ENCODE measurements around the gene SHISA7.
A peak's percentile ranks its signal among the peaks of the same experiment; 100 is the strongest.
"Not testable (repeated sequence)": the region's sequence is repeated elsewhere in the genome, so short reads cannot be mapped to it uniquely, and the experiment has no call there.

Gene SHISA7

GRCh38 chr19:55444646-55445045, 1.5 kb upstream of the SHISA7 start:
- no peak for DNase-seq

GRCh38 chr19:55443824-55444480, 852 bp upstream of the SHISA7 start:
- DNase-seq, result peak; percentile 99

- peak; percentile 50 for DNase-seq
These were observed 633 bp downstream of the SHISA7 start for GRCh38 chr19:55442372-55442961.

GRCh38 chr19:55441692-55442321, 1.3 kb downstream of the SHISA7 start:
- DNase-seq, result peak; percentile 68

- no peak for DNase-seq
These were observed 1.8 kb downstream of the SHISA7 start for GRCh38 chr19:55441319-55441691.

GRCh38 chr19:55440411-55441105, 2.5 kb downstream of the SHISA7 start:
- peak; percentile 70 for DNase-seq

- DNase-seq, result no peak
These were observed 4.0 kb downstream of the SHISA7 start for GRCh38 chr19:55439052-55439451.

- peak; percentile 65 for DNase-seq
These were observed 5.7 kb downstream of the SHISA7 start for GRCh38 chr19:55437410-55437809.

GRCh38 chr19:55436847-55437246, 6.3 kb downstream of the SHISA7 start:
- DNase-seq, result no peak

GRCh38 chr19:55435020-55435419, 8.1 kb downstream of the SHISA7 start:
- DNase-seq, result no peak

- DNase-seq, result no peak
These were observed 8.7 kb downstream of the SHISA7 start for GRCh38 chr19:55434356-55434919.

GRCh38 chr19:55433292-55433691, 9.8 kb downstream of the SHISA7 start:
- DNase-seq, result no peak

- DNase-seq, result no peak
These were observed 10.7 kb downstream of the SHISA7 start for GRCh38 chr19:55432241-55432959.

GRCh38 chr19:55431183-55431582, 11.9 kb downstream of the SHISA7 start:
- no peak for DNase-seq

- DNase-seq, result no peak
These were observed 17.1 kb downstream of the SHISA7 start for GRCh38 chr19:55426042-55426441.

GRCh38 chr19:55424518-55424917, 18.6 kb downstream of the SHISA7 start:
- DNase-seq, result no peak

GRCh38 chr19:55423225-55424005, 19.7 kb downstream of the SHISA7 start:
- DNase-seq, result no peak

- DNase-seq, result not testable (repeated sequence)
These were observed 21.8 kb downstream of the SHISA7 start for GRCh38 chr19:55421281-55421680.

GRCh38 chr19:55419624-55420236, 23.4 kb downstream of the SHISA7 start:
- DNase-seq, result no peak

GRCh38 chr19:55419103-55419502, 24.0 kb downstream of the SHISA7 start:
- no peak for DNase-seq

GRCh38 chr19:55418185-55418584, 24.9 kb downstream of the SHISA7 start:
- DNase-seq, result peak; percentile 80
